Stimulated activated CD8-positive, alpha-beta memory T cell treated with anti-CD3 and anti-CD28 coated beads, Interleukin-7, amount 100 ng/mL, for 48 hours (primary cell): ENCODE measurements around the gene SURF4.

Experiments used
- DNase-seq, 2 donors: peaks; one replicate each; pipeline ENCODE4 v3.0.0-alpha.2; 2020; ENCODE audit warnings: low read depth in 1 of 2; ENCODE audit errors: extremely low read depth in 1 of 2

SURF4 gene

GRCh38 chr9:133375724-133376654 lies at the start of gene SURF4, which contains the start of gene STKLD1:
SURF4 (minus strand) TSS chr9:133376060; CDS start chr9:133375969, 91 bp downstream.
STKLD1 (plus strand) TSS chr9:133376366; CDS start chr9:133376474, 108 bp downstream.
- peak; percentile 85 to 96 for DNase-seq

GRCh38 chr9:133425049-133425632 lies 49.3 kb upstream of the SURF4 start:
- DNase-seq = no peak

GRCh38 chr9:133424187-133424586 lies 48.3 kb upstream of the SURF4 start:
- no peak for DNase-seq

DNA sequence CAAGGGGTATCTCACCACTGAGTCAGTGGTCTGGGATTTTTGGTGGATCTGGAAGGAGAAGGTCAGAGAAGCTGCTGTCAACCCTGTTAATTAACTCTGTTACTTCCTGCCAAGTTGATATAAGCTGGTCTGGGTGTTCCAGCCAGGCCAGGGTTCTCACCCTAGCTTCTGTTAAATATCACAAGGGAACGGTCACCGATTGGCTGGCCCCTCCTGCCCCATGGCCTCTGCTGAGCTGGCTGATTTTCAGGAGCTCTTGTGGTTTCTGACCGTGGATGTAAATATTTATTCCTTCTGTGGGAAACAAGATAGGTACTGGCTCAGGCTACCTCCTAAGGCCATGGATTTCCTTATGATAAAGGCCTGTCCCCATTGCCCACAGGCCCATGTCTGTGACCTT lies 47.4 kb upstream of the SURF4 start:
- no peak for DNase-seq

GRCh38 chr9:133421615-133422542 lies 46.0 kb upstream of the SURF4 start, which contains the start of gene ADAMTS13:
ADAMTS13 (plus strand) TSS chr9:133422367; CDS start chr9:133422444, 77 bp downstream.
- peak; percentile 21 to 55 for DNase-seq

- DNase-seq = no peak
Measured at GRCh38 chr9:133420392-133420827, 44.5 kb upstream of the SURF4 start.

DNA sequence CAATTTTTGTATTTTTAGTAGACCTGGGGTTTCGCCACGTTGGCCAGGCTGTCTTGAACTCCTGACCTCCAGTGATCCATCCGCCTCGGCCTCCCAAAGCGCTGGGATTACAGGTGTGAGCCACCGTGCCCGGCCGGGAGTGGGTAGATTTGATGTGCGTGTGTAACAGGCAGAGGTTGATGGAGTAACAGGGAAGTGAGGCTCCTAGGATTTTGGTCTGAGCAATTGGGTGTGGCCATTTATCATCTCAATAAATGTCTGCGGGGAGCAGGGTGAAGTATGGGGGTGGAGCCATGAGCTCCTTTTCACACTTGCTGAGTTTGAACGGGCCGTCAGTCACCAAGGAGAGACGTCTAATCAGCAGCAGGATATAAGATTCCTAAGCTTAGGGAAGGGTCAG lies 43.1 kb upstream of the SURF4 start:
- DNase-seq = no peak

DNA sequence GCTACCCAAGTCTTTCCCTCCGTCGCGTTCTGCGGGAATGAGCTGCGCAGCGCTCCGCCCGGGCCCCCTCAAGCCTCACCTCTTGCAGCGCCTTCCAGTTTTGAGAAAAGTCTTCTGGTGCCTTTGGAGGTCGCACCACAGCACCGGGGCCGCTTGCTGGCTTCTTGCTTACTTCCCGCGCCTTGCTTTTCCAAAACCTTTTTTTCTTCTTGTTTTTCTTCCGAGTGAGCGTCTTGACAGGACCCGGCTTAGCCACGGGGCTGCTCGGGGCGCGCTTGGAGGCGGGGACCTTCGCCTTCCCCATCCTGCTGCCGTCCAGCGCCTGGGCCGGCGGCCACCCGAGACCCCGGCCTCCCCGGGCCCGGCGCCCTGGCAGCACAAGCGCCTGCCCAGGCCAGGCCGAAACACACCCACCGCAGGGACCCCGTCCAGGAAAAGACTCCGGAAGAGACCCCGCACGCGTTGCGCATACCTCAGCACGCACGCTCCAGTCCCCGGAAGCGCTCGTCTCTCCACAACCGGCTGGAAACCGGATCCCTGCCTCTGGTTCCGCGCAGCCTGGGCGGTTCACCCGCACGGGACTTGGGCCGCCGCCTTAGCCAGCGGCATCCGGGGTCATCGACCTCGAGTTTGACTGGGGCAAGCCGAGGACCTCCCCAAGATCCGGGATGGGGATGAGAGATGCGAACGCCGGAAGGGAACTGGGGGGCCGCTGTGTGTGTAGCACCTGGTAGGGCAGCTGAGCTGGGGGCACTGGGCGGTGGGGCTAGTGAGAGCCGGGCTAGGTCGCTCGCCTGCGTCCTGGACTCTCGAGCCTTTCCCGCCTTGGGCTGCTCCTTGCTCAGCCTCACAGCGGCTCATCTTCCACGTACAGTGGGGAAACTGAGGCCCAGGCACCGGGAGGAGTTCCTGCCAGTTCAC lies 41.9 kb upstream of the SURF4 start, which contains the start of gene REXO4:
Gene REXO4, minus strand, starts transcription at position 470 of the 921 bp plus-strand sequence. Its CDS starts 166 bp downstream, at position 304.
- DNase-seq = peak; percentile 77 to 86

- DNase-seq = no peak
Measured at GRCh38 chr9:133415170-133415569, 39.3 kb upstream of the SURF4 start.

- DNase-seq = no peak
Measured at GRCh38 chr9:133408042-133408441, 32.2 kb upstream of the SURF4 start.

- peak; percentile 67 to 81 for DNase-seq
Measured at GRCh38 chr9:133406480-133407307, 30.8 kb upstream of the SURF4 start.

GRCh38 chr9:133405508-133406438 lies 29.9 kb upstream of the SURF4 start:
- no peak for DNase-seq

- no peak for DNase-seq
Measured at GRCh38 chr9:133404454-133405002, 28.7 kb upstream of the SURF4 start.

DNA sequence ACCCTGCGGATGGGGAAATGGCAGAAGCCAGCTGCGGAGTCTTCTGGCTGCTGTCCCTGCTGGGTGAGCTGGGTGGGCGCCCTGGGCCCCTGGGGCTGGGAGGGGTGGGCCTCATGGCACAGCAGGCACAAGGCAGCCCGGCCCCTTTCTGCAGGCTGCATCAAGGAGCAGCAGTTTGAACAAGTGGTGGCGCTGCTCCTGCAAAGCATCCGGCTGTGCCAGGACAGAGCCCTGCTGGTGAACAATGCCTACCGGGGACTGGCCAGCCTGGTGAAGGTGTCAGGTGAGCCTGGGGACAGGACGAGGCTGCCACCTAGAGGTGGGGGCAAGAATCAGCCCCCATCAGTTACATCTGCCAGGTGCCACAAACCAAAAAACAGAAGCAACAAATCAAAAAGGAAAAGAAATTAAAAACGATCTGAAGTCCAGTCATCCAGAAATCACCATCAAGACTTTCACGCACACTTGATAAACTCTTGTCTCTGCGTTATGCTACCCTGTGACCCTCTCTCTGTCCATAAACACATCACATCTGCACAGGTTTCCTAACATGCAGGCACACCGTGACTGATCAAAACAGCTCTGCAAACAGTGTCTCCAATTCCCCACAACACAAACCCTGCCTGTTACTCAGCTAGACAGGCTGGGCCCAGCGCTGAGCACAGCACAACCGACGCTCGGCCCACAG lies 28.1 kb upstream of the SURF4 start:
- peak in 1 of 2 donors; percentile 37 for DNase-seq

DNA sequence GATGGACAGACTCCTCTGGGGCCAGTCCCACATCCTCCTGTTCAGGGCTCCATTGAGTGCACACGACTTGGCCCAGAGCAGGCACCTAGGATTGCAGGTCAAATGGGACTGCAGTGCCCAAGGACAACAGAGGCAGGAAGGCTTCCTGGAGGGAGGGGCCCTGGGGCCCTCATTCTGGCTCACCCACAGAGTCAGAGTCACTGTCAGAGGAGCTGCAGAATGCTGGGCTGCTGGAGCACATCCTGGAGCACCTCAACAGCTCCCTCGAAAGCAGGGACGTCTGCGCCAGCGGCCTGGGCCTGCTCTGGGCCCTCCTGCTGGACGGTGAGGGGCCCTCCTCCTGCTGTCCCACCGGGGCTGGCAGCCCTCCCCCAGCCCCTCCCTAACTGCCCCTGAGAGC lies 26.8 kb upstream of the SURF4 start:
- DNase-seq = no peak

GRCh38 chr9:133401588-133401987 lies 25.7 kb upstream of the SURF4 start:
- no peak for DNase-seq

DNA sequence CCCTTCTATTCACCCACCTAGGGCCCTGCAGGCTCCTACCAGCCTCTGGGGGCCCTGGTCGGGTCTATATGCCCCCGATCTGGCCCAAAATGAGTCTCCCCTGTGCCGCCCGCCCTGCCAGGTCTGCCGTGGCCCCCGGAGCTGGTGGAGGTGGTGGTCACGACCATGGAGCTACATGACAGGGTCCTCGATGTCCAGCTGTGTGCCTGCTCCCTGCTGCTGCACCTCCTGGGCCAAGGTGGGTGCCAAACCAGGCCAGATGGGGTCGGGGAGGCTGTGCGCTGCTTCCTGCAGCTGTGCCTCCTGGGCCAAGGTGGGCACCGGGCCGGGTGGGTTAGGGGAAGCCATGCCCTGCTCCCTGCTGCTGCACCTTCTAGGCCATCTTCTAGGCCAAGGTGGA lies 24.4 kb upstream of the SURF4 start:
- no peak for DNase-seq
